Esophagus squamous epithelium (tissue), 4 donors: ENCODE data around the gene AKAP17A.

ENCODE experiments used
- POLR2A ChIP-seq, 4 donors: fragments of 450-650 bp; IDR thresholded peaks; one replicate each; pipeline ENCODE4 v1.6.1; 2017; ENCODE audit warnings: antibody characterized with exemption in 4 of 4, mild to moderate bottlenecking in 4 of 4, moderate library complexity in 3 of 4
- TF ChIP-seq, protein P1 (sequence below), 6 experiments: fragments of 450-650 bp in 4 of 6; fragments of 200-600 bp in 2 of 6; sonication (generic) in 2 of 6; IDR thresholded peaks; one replicate each; pipeline ENCODE4 v1.5.1; 2016 to 2019; ENCODE audit warnings: antibody characterized with exemption in 6 of 6, mild to moderate bottlenecking in 4 of 6, moderate library complexity in 4 of 6

DNA sequence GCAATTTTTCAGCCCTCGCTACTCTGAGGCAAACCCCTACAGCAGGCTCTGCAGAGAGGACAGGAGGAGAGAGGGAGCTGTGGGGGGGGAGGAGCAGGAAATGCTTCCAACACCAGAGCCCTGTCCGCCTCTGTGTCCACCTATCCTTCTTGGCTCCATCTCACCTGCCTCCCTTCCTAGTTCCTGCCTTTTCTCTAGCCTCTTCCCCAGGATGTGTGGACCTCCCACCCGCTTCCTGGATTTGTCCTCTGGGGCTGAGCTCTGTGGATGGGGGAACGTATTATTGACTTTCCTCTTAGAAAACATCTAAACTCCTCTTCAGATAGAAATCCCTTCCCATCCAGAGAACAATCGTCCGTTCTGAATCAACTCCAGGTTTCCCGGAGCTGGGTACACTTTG lies 37.8 kb downstream of the AKAP17A start:
- TF ChIP-seq, protein P1, sequence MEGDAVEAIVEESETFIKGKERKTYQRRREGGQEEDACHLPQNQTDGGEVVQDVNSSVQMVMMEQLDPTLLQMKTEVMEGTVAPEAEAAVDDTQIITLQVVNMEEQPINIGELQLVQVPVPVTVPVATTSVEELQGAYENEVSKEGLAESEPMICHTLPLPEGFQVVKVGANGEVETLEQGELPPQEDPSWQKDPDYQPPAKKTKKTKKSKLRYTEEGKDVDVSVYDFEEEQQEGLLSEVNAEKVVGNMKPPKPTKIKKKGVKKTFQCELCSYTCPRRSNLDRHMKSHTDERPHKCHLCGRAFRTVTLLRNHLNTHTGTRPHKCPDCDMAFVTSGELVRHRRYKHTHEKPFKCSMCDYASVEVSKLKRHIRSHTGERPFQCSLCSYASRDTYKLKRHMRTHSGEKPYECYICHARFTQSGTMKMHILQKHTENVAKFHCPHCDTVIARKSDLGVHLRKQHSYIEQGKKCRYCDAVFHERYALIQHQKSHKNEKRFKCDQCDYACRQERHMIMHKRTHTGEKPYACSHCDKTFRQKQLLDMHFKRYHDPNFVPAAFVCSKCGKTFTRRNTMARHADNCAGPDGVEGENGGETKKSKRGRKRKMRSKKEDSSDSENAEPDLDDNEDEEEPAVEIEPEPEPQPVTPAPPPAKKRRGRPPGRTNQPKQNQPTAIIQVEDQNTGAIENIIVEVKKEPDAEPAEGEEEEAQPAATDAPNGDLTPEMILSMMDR (IDR thresholded peaks at IDR 0.05), result no peak
- TF ChIP-seq POLR2A (IDR thresholded peaks at IDR 0.05), result no peak
